GM12873 (cell line): ENCODE measurements around the gene LRRIQ1.

Experiments used
- TF ChIP-seq, protein P1 (sequence below): IDR thresholded peaks from 2 replicates; pipeline ENCODE4 v1.5.1; 2012; ENCODE audit warnings: low read depth, mild to moderate bottlenecking, moderate library complexity, low read length, control low read depth; ENCODE audit not compliant: insufficient read depth; ENCODE audit errors: missing control alignments

LRRIQ1 gene

DNA sequence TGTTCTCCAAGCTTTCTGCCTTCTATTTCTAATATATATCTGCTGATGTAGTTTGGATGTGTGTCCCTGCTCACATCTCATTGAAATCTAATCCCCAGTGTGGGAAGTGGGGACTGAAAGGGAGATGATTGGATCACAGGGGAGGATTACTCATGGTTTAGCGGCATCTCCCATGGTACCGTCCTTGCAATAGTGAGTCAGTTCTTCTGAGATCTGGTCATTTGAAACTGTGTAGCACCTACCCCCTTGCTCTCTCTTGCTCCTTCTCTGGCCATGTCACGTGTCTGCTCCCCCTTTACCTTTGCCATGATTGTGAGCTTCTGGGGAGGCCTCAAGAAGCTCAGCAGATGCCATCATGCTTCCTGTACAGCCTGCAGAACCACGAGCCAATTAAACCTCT lies 217.7 kb downstream of the LRRIQ1 start:
- TF ChIP-seq, protein P1, sequence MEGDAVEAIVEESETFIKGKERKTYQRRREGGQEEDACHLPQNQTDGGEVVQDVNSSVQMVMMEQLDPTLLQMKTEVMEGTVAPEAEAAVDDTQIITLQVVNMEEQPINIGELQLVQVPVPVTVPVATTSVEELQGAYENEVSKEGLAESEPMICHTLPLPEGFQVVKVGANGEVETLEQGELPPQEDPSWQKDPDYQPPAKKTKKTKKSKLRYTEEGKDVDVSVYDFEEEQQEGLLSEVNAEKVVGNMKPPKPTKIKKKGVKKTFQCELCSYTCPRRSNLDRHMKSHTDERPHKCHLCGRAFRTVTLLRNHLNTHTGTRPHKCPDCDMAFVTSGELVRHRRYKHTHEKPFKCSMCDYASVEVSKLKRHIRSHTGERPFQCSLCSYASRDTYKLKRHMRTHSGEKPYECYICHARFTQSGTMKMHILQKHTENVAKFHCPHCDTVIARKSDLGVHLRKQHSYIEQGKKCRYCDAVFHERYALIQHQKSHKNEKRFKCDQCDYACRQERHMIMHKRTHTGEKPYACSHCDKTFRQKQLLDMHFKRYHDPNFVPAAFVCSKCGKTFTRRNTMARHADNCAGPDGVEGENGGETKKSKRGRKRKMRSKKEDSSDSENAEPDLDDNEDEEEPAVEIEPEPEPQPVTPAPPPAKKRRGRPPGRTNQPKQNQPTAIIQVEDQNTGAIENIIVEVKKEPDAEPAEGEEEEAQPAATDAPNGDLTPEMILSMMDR, result no peak

DNA sequence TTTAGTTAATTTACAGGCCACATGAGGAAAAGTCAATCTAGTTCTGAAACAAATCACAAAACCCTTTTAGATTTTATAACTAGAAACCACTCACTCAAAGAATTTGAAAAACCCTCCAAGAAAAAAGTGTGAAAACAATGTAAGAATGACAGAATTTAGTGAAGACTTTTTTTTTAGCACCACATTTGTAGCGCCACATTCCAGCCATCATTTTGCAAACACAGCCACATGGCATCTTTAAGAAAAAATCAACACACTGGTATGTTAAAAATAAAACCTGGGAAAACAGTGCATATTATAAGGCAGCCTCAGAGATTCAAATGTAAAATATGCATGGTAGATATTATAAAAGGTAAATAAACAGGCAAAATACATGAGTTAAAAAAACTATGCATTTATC lies 221.5 kb downstream of the LRRIQ1 start:
- TF ChIP-seq, protein P1, result no peak

DNA sequence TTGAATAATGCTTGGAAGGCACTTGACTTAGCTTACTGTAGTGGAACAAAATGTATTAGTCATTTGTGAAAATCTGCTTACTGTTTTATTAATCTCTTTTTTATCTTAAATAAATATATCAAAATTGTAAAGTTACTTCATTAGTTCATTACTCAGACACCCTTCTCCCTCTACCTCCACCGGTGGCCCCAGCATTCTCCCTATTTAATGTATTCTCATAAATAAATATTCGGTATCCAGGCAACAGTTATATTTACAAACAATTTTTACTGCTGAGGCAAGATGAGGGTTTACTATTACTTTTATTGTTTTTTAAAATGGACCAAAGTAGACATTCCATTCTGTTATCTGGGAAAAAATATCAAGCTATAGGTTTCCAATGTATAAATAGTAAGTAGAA lies 224.3 kb downstream of the LRRIQ1 start:
- TF ChIP-seq, protein P1, result no peak

DNA sequence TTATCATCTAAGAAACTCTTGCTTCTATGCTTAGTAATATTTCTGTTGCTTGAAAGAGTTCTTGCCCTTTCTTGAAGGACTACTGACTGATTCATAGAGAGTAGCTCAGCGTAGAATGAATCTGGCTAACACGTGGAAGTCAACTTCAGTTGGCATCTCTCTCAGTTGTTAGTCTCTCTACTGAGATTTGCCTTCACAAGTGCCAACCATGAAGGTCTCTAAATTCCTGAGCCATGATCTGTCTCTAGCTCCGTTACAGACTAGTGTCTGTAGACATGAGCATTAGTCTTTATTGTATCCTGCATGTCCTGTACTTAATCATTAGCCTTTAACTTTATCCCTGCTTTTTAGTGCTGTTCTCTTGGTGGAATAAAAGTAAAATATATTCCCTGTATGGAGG lies 224.7 kb downstream of the LRRIQ1 start:
- TF ChIP-seq, protein P1, result no peak

DNA sequence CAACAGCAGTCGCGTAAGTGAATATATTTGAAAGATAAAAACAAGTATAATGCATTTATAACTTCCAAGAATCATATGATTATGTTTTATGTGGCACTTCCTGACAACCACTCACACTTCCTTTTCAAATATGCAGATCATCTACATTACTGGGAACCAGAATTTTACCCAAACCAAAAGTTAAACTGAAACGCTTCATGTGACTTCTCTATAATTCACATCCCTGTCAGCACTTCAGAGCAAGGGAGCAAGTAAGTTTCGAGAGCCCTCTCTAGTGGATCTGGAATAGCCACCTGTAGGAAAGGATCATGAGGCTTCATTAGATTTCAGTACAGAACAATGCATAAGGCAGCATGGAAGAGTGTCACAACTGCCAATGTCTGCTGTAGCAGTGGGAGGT lies 230.2 kb downstream of the LRRIQ1 start:
- TF ChIP-seq, protein P1, result no peak

DNA sequence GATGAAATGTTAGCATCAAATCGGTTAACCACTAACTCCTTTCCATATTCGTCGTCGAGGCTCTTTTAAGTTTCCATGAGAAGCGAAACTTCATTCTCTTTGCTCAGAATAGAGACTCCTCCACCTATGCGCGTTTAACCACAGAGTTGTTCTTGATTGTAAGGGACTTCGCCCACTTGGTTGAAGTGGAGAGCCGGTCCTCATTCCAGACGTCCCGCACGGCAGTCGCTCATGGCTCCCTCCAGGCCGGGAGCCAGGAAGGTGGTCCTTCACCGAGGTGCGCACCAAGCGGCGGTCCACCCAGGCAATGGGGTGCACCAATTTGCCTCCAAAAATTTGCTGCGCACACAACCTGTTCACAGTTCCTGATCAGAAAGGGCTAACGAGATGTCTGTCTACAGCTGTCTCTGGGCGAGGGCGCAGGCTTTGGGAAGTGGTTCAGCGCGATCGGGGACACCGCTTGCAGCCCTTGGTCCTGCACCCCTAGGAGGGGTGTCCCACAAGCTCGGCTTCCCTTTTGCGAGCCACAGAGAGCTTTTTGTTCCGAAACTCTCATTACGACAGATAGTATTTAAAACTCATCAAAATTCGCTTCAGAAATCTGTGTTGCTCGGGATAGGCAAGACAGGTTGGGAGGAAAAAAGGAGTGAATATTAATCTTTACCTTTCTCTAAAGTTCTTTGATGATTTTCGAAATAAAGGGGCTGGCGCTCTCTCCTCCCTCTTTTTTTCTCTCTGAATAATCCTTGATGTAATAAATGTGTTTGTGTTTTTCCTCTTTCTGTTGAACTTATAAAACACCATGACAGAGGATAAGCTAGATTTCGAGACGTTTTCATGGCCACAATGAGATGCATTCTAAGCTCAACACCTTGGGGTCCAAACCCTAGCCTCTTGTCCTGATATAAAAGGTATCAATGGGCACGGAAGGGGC lies 237.5 kb downstream of the LRRIQ1 start:
- TF ChIP-seq, protein P1, result no peak

DNA sequence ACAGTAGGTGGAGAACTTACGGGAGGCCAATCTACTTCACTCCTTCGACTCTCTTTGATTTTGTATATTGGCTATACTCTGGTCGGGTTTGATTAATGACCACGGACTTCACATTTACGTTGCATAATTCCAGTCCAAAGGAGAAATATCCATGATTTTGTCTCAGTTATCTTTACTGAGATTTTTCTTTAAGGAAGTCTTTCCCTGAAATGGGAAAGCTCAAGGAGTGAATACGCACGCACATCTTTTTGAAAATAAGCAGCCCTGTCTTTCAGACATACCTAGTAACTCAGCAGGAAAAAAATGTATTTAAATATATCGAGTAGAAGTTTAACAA lies 238.1 kb downstream of the LRRIQ1 start:
- TF ChIP-seq, protein P1, result no peak
